NCI-H1105 treated with DMSO at 0.1 percent for 48 hours (cell line): ENCODE data around the gene NRG3.

Experiments
- DNase-seq: peaks from one replicate; lab custom pipeline; 2025; lab: John Stamatoyannopoulos, UW

NRG3 gene

DNA sequence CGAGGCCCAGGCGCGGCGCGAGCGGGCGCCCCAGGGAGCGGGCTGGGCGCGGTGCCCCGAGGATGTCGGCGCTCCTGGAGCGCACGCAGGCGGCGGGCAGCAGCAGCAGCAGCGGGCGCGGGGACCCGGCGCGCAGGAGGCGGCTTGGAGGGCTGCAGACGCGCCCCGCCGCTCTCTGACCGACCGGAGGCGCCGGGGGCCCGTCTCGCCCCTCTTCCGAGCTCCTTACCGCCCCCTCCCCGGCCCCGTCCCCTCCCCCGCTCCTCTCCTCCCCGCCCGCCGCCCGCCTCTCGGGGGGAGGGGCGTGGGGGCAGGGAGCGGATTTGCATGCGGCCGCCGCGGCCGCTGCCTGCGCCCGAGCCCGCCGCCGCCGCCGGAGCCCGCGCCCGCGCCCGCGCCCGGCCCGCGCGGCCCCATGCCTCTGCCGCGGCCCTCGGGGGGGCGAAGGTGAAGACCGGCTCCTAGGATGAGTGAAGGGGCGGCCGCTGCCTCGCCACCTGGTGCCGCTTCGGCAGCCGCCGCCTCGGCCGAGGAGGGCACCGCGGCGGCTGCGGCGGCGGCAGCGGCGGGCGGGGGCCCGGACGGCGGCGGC is at the start of gene NRG3:
NRG3 (plus strand) TSS at position 320 of the 592 bp plus-strand sequence.
- no peak for DNase-seq

DNA sequence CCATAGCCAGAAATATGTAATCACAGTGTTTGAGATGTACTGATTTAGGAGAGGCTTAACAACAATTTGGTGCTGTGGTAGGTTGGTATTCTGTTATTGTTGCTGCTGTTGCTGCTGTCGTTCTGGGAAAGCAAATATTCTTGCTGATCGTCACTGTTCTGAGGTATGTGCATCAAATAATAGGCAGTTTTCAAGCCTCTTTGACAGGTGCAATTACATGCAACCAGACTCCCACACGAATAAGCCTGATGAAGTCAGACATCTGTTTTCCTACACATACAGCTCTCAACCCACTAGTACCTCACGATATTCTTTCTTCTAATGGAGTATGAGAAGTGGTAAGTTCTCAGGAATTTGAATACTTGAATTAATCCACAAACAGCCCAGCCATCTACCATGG is 46.7 kb upstream of the NRG3 start:
- no peak for DNase-seq

DNA sequence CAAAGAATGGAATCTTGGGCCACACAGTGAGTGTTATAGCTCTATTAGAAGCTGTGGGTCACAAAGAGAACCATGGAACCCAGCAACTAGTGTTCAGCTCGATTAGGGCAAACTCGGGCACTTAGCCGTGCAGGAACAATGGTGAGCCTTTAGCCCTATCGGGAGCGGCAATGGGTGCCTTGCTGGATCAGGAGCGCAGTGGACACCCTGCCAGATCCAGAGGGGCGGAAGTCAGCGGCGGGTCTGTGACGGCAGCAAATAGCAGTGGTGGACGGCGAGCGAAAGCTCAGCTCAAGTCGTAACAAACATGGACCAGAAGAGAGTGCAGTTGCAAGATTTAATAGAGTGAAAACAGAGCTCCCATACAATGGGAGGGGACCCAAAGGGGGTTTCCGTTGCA is 43.9 kb upstream of the NRG3 start:
- no peak for DNase-seq

DNA sequence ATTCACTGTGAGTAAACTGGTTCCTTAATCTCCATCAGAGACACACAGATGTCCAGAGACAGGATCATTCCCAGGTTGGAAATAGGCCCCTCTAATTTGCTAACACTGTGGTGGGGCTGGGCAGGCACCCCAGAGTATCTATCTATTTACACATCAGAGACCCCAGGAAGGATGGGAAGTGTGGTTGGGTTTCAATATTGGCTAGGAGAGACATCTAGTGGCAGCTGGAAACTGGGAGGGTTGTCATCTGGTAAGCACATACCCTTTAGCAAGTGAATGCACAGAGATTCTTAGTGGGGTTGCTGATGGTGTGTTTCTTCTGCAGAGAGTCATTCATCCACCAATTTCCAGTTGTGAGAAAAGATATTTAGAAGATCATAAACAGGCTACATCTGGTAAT is 36.0 kb upstream of the NRG3 start:
- DNase-seq = no peak

DNA sequence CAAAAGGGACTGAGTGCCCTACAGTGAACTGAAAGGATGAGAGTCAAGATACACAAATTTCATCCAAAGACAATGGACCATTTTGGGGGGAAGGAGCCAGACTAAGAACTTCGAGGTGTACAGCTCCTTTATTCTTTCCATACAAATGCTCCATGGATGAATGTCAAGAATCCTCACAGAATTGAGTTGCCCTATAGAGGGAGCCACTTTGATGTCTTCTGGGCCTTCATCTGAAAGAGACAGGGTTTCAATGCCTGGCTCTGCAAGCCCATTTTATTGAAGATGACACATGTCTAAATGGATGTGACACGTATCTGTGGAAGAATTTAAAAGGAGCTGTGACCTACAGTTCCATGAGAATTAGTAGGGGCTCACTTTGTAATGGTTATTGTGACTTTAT is 32.0 kb upstream of the NRG3 start:
- DNase-seq = no peak

DNA sequence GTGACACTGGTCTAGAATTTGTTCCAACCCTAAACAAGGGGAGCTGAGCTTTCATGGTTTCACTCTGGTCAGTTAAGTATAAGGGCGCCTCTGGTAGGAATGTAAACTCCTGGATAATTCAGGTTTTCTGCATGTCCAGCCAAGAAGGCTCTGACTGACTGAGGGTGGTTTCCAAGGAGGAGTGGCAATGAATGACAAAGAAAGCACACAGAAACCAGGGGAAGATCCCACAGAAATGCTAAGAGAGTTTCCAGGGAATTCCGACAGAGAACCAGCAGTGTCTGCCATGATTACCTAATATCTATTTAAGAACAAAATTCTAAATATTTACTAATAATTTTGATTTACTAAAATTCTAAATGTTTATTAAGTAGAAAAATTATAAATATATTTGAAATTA is 27.3 kb upstream of the NRG3 start:
- no peak for DNase-seq

DNA sequence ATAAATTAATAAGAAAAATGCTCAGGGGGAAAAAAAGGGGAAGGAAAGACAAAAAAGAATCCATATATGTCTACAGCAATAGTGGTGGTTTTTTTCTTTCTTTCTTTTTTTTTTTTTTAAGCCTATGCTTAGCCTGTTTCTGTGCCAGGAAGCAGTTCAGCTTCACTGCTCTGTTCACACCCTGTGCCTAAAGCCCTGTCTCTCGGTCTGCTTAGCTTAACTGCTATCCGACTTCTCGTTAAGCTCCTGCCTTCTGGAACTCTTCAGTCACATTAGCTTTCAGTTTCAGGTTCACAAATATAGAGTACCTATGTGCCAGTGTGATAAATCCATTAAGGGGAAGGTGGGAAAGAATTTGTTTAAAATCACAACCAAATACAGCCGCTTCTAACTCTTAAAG is 26.5 kb upstream of the NRG3 start:
- DNase-seq = no peak

DNA sequence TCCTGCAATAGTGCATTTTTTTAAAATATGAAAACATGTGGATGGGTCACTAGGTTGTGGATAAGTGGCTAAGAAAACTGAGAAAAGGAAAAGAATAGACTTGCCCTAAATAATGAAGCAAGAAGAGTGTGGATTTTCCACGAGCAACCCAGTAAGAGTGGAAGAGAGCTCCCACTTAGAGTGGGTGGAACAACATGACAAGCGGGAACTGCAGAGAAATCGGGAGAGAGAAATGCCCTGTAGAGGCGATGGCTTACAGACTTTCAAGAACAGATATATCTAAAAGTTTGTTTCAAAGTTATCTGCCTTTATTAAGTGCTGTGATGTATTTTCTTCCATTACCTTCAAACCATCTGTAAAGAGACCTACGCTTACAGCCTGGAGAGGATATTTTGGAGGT is 26.1 kb upstream of the NRG3 start:
- no peak for DNase-seq

DNA sequence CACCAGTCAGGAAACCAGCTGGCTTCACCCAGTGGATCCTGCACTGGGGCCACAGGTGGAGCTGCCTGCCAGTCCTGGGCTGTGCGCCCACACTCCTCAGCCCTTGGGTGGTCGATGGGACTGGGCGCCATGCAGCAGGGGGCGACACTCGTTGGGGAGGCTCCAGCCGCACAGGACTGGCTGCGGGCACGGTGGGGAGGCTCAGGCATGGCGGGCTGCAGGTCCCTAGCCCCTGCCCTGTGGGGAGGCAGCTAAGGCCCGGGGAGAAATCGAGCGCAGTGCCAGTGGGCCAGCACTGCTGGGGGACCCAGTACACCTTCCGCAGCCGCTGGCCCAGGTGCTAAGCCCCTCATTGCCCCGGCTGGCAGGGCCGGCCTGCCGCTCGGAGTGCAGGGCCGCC is 12.4 kb upstream of the NRG3 start:
- DNase-seq = no peak

DNA sequence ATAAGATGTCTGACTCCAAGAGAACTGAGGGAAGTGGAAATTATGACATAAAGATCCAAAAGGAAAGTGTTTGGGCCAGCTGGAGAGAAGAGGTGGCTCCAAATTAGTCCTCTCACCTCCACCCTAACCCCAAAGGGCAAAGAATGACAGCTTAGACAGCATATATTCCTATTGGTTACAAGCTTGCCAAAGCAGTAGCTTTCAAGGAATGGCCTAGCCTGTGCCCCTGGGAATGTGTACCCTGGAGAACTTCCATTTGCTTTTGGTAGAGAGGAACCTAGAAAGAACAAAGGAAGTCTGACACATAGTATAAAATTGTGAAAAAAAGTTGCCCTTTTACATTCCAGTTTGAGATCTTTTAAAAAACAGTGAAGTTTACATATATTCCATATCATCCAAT is 11.2 kb upstream of the NRG3 start:
- DNase-seq = no peak

DNA sequence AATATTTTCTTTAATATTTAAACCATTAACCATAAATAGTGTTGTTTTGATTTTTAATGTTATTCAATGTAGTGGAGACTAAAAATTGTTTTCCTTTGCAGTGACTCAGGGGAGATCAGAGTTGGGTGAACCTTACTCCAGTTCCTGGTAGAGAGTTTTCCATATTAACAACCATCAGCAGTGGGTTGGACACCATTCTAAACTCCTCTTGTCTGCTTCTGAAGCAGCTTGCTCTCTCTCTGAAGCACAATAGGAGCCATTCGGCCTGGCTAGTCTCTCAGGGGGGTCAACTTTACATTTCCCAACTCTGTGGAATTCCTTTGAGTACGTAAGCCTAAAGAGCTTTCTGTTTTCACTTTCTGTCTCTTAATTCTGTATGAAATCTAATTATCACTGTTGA is 9.4 kb upstream of the NRG3 start:
- no peak for DNase-seq

DNA sequence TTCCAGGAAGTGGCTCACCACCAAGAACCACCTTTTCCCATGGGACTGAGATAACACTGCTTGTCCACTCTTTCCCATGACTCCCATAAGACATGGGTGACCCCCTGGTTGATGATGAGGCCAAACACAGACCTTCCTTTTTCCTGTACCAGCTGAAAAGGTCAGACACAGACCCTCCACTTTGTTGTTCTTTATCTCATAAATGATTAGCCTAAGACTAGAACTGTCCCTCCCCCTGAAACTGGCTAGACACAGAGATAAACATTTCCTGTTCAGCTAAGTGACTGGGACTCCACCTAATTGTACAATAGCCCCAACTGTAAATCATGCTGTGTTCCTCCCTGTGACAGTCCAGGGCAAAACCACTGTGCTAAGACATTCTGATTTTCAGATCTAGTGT is 8.2 kb upstream of the NRG3 start:
- DNase-seq = no peak

DNA sequence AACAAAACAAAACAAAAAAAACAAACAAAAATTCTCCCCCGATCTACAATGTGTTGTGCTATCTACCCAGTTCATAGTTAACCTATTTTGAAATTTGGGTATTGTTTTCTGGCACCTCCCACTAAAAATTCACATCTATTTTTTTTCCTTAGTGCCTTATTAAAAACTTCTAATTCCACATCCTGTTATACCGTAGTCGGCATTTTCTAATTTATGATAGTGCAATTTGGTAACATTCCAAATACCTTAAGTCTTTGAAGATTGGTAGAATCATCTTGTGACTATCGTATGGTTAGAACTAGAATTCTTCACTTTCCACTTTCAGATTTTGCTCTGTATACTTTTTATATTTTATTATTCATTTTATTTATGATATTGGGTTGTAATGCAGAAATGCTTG is 4.5 kb upstream of the NRG3 start:
- no peak for DNase-seq

DNA sequence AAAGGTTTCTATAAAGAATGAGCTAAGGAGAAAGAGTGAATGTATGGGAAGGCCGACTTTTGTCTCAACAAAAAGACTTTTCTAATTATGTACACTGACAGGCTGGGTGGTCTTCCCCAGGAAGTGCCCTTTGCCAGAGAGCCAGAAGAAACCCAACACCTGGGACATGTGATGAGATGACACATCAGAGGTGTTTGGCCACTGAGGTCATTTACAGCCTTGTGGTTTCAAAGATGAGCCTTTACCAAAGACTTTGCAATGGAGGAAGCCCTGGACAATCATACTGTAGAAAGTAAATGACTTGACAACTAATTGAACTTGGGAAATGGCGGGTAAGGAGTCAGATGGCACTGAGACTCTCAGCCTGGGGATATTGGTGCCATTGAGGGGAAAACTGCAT is 3.4 kb upstream of the NRG3 start:
- no peak for DNase-seq

DNA sequence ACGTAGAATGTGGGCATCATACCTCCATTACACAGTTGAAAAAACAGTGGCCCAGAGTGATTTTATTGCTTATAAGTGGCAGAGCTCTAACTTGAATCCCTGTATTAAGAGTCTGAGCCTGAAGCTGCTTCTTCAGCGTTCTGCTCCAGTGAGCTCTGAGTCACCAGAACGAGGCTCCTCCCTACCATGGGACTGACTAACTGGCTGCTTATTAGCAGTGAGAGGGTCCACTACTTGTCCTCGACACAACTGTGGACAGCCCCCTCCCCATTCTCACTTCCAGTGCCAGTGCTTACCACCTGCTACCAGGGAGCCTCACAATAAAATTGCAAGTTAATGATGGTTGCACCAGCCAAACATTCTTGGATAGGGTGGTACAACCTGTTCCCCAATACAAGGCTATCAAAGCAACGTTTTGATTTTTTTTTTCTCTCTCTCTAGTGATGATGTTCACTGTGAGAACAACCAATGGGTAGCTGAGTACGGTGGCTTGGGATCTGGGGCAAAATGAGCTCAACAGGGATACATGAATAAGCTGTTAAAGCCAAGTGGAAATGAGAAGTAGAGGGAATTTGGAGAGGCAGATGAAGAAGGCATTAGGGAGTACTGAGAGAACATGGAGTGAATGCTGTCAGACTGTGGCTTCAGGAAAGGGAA is 2.7 kb upstream of the NRG3 start:
- DNase-seq = no peak

DNA sequence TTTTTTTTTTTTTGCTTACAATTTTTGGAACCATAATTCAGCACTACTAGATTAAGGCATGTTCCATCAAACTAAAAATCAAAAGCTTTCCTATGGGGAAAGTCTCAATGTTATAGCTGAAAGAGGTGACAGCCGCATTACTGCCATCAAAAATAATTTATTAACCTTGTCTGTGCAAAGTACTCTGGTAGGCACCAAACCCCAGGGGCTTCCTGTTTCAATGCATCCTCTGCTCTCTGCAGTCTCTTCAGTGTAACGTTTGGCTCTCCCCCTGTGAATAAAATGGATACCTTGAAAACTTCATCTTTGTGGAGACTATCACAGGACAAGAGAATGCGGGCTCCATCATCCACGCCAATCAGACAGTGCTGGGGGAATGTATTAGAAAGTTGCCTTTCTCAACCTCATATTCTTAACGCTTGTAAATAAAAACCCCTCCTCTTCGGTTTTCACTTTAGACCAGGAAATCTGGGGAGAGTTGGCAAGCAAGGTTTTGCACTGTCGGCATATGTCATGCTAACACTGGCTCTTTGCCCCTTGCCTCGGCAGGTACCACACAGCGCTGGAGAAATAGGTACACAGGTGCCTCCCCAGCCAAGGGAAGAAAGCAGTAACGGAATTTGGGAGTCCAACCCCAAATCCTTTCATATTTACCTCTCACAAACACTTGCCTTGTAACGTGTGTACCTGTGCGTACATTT is 1.6 kb upstream of the NRG3 start:
- no peak for DNase-seq

DNA sequence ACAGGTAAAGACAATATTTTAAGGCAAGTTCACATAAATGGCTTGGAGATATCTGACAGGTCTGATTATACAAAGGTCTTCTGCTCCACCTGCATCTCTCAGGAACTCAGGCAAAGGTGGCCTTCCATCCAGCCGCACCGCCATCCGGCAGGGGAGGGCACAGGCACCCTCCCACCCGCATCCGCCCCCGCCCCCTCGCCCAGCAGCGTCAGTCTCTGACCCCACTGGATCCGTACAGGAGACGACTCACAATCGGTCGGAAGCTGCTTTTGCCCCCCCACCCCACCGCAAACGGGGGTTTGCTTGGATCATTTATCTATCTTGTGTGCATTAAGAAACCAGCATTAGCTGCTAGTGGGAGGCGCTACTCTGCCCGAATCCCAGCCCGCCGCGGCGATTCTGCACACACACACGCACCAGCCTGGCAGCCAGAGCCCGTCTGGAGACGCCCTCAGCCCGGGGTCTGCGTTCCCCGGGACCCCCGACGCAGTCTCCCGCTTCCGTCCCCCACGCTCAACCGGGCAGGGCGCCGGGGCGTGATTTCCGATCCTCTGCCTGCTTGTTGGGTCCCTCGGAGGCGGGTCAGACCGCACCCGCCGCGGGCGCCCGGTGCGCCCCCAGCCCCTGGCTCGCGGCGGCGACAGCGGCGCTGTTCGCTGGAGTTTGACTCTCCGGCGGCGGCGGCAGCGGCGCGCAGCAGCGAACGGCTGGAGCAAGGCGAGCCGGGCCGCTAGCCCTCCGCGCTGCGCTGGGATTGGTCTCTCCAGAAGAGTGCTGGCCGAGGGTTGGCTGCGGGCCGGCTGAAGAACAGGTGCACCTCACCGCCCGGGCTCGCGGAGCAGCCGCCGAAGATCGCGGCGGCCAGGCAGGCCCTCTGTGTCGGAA is 820 bp upstream of the NRG3 start:
- DNase-seq = no peak

DNA sequence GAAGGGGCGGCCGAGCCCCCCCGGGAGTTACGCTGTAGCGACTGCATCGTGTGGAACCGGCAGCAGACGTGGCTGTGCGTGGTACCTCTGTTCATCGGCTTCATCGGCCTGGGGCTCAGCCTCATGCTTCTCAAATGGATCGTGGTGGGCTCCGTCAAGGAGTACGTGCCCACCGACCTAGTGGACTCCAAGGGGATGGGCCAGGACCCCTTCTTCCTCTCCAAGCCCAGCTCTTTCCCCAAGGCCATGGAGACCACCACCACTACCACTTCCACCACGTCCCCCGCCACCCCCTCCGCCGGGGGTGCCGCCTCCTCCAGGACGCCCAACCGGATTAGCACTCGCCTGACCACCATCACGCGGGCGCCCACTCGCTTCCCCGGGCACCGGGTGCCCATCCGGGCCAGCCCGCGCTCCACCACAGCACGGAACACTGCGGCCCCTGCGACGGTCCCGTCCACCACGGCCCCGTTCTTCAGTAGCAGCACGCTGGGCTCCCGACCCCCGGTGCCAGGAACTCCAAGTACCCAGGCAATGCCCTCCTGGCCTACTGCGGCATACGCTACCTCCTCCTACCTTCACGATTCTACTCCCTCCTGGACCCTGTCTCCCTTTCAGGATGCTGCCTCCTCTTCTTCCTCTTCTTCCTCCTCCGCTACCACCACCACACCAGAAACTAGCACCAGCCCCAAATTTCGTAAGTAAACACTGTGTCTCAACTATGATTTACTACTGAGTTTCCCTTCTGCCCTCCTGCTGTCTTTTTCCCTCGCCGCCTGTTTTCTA is 666 bp downstream of the NRG3 start:
- DNase-seq = no peak

DNA sequence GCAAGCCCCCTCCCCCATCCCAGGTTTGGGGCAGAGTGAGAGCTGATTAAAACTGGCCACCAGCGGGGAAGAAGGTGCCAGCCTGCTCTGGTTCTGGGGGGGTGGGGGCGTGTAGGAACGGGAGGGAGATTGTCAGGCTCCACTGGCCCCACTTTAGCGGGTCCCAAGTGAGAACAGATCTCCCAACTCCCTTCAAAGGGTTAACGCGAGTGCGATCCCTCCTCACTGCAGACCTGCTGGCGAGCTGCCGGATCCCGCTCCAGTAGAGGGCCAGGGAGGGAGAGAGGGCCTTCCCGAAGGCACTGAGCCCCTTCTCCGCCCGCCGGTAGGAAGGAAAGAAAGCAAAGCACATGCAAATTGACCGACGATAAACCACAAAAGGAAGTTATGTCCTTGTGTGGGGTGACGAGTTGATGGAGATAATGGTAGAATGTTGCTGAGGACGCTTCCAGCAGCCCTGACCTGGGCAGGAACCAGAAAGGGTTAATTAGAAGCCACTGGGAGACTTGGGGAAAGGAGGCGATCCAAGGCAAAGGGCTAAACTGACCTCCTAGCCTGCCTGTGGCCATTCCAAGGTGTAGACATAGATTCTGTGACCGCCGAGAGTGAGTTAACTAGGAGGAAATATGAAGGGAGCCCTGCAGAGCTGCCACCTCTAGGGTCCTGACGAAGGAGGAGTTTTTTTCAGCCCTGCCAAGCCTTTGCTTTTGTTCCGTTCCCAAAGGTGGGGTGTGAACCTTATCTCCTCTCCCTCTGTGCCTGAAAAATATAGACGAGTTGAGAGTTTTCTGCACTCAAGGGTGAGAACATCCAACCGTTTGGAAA is 1.5 kb downstream of the NRG3 start:
- DNase-seq = no peak

DNA sequence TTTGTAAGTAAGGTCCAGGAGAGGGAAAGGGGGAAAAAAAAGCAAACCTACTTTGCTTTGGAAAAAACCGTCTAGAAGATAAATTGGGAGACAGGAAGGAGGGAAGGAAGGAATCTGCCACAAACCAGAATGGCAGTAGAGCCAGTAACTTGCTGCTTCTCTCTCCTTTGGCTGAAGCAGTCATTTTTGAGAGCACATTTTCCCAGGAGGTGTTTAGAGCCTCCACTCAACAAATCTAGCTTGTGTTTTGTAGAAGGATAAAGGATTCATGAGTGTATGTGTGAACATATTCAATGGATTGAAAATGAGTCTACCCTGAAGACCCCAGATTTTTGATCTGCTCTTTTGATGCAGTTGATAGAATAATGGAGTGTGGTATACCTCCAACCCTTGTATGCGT is 2.6 kb downstream of the NRG3 start:
- no peak for DNase-seq

DNA sequence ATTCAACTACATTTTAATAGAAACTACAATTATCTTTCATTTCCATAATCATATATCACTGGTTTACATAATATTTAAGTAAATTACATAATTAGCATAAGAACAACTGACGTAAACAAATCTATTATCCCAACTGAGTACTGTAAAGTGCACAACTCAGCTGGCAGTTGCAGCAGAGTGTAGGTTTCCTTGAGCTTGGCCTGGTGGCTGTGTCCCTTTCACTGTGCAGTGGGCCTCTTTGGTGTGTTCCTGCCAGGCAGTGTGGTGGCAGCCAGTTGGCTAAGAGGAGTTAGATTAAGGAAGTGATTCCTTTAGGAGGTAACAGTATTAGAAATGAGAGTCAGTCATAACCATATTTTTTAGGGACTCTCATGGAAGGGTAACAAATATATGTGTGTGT is 7.0 kb downstream of the NRG3 start:
- DNase-seq = no peak
